Thoracic aorta (tissue), 2 donors: ENCODE measurements around the gene MYRIP. TPM values are rescaled to one million over a fixed set of nuclear protein-coding genes. Genes with fewer than 3 reads are reported as not detected.

ENCODE experiments used
- ATAC-seq: fragments of 150-250 bp; one replicate; pipeline ENCODE4 v1.8.0; 2017; ENCODE audit warnings: low read depth; ENCODE audit not compliant: insufficient number of reproducible peaks, low FRiP score
- DNase-seq: peaks from one replicate; pipeline ENCODE4 v3.0.0-alpha.2; 2020; ENCODE audit warnings: low spot score
- H3K27ac ChIP-seq, 2 donors: fragments of 200-600 bp; sonication (generic); 1 replicate in 1 of 2; 2 replicates in 1 of 2; pipeline ENCODE4 v1.5.1; 2016; ENCODE audit warnings: mild to moderate bottlenecking in 2 of 2, moderate library complexity in 2 of 2
- H3K27me3 ChIP-seq: fragments of 200-600 bp; sonication (generic); replicated peaks from 2 replicates; pipeline ENCODE4 v1.6.0; 2016; ENCODE audit warnings: mild to moderate bottlenecking; ENCODE audit not compliant: insufficient read depth
- H3K36me3 ChIP-seq: fragments of 200-600 bp; sonication (generic); one replicate; pipeline ENCODE4 v1.5.1; 2016
- H3K4me1 ChIP-seq, 2 donors: fragments of 200-600 bp; sonication (generic); 1 replicate in 1 of 2; 2 replicates in 1 of 2; pipeline versions ENCODE4 v1.5.1 to v1.6.0; 2016; ENCODE audit warnings: low read depth in 2 of 2, mild to moderate bottlenecking in 1 of 2; ENCODE audit not compliant: control insufficient read depth in 1 of 2
- H3K4me3 ChIP-seq: fragments of 200-600 bp; sonication (generic); 2 replicates; pipeline ENCODE4 v1.5.1; 2016; ENCODE audit warnings: mild to moderate bottlenecking
- H3K9me3 ChIP-seq: fragments of 200-600 bp; sonication (generic); 2 replicates; pipeline ENCODE4 v1.5.1; 2016
- total RNA-seq, 2 donors: library from RNA; depleted of rRNA; stranded (reverse); fragments of >200 nt; gene quantifications; one replicate each; pipeline versions ENCODE4 v1.1.0 to v1.2.3, GENCODE V29; 2016
- TF ChIP-seq, protein P1 (sequence below): fragments of 200-600 bp; sonication (generic); IDR thresholded peaks from one replicate; pipeline ENCODE4 v1.5.1; 2019; ENCODE audit warnings: antibody characterized with exemption

MYRIP gene
- total RNA-seq, 2 donors from 2014 or later = 1.5 to 5.1 TPM

DNA sequence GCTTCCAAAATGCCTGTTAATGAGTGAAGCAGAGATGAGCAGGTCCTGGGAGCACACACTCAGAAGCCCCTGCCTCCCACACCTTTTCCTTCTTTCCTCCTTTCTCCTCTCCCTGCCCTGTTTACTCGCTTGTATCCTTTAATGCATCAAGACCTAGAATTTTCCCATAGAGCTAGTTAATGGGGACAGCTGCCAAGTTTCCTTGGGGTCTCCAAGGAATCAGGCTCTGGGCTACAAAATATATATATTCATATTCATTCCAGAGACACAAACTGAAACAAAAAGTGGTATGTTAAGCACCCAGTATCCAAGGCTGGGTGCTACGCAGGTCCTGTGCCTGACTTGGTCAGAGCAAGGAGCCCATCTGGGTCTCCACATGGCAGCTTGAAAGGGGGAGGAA, 235.6 kb downstream of the MYRIP start:
- DNase-seq (no peak), ATAC-seq (no peak)
- no peak overlapping the region for H3K27ac ChIP-seq
- no peaks in the 10 kb centered on the region for H3K27me3 ChIP-seq
- no peaks in the 10 kb centered on the region for H3K4me1 ChIP-seq
- TF ChIP-seq, protein P1, sequence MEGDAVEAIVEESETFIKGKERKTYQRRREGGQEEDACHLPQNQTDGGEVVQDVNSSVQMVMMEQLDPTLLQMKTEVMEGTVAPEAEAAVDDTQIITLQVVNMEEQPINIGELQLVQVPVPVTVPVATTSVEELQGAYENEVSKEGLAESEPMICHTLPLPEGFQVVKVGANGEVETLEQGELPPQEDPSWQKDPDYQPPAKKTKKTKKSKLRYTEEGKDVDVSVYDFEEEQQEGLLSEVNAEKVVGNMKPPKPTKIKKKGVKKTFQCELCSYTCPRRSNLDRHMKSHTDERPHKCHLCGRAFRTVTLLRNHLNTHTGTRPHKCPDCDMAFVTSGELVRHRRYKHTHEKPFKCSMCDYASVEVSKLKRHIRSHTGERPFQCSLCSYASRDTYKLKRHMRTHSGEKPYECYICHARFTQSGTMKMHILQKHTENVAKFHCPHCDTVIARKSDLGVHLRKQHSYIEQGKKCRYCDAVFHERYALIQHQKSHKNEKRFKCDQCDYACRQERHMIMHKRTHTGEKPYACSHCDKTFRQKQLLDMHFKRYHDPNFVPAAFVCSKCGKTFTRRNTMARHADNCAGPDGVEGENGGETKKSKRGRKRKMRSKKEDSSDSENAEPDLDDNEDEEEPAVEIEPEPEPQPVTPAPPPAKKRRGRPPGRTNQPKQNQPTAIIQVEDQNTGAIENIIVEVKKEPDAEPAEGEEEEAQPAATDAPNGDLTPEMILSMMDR = no peak
- no peak overlapping the region for H3K4me3 ChIP-seq
- no peaks in the 10 kb centered on the region for H3K36me3 ChIP-seq
- peaks cover 2% of the 10 kb centered on the region for H3K9me3 ChIP-seq

DNA sequence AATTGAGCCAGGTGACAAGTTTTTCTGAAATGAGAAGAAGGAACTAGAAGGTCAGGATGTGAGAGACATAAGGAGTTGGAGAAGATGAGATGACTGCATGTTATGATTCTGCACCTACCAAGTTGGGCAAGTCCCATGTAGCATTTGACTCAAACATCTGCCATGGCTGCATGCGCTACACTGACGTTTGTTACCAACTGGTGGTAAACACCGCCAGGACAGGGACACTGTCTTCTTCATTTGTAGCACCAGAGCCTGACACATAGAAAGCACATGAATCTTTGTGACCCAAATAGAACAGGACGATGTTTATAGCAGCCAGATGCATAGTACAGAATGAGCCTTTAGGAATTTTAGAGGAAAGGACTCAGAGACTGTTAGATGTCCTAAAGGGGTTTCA, 236.7 kb downstream of the MYRIP start:
- Histone ChIP-seq H3K27me3 (no peaks in the 10 kb centered on the region), H3K4me1 (no peaks in the 10 kb centered on the region), H3K27ac (no peak overlapping the region), H3K4me3 (no peak overlapping the region), H3K36me3 (no peaks in the 10 kb centered on the region), H3K9me3 (peaks cover 10% of the 10 kb centered on the region)
- DNase-seq (no peak), ATAC-seq (no peak)
- TF ChIP-seq, protein P1 = no peak

DNA sequence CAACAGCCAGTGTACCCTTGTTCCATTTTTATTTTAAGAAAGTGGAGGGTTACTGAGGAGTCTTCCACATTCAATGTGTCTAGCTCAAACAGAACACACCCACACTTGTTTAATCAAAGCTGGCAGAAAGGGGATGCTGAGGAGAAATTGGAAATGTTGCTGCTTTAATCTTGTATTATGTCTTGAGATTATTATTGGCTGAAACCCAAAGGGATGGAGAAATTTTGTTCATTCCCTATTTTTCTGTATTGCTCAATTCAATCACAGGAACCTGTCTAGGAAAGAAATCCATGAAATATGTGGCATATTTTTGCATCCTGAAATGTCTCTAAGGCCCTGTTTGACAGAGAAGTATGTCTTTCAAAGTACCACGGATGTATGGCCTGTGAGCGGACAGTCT, 238.0 kb downstream of the MYRIP start:
- DNase-seq (no peak), ATAC-seq (no peak)
- Histone ChIP-seq H3K27ac (no peak overlapping the region), H3K27me3 (no peaks in the 10 kb centered on the region), H3K4me3 (no peak overlapping the region), H3K36me3 (no peaks in the 10 kb centered on the region), H3K4me1 (no peaks in the 10 kb centered on the region), H3K9me3 (peaks cover 10% of the 10 kb centered on the region)
- TF ChIP-seq, protein P1 = no peak

DNA sequence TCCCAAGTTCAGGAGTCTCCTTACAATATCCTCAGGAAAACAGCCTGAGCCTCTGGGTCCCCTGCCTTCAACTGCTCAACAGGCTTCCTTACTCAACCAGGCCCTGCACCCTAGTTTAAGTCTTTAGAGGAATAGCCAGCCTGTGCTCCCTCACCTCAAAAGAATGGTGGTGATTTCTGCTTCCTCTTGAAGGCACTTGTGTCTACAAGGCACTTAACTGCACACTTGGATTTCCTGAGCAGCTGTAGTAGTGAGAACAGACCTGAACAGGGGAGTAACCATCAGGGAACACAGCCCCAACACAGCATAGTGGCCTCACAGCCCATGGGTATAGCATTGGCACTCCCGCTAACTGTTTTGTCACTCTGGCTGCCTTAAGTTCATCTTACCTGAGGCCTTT, 244.3 kb downstream of the MYRIP start:
- peaks cover 0 to 22% of the 10 kb centered on the region in 2 donors for H3K4me1 ChIP-seq
- no peak overlapping the region for H3K27ac ChIP-seq
- no peaks in the 10 kb centered on the region for H3K27me3 ChIP-seq
- H3K9me3 ChIP-seq = peaks cover 10% of the 10 kb centered on the region
- DNase-seq (no peak), ATAC-seq (no peak)
- TF ChIP-seq, protein P1 = no peak
- no peak overlapping the region for H3K4me3 ChIP-seq
- H3K36me3 ChIP-seq = no peaks in the 10 kb centered on the region

DNA sequence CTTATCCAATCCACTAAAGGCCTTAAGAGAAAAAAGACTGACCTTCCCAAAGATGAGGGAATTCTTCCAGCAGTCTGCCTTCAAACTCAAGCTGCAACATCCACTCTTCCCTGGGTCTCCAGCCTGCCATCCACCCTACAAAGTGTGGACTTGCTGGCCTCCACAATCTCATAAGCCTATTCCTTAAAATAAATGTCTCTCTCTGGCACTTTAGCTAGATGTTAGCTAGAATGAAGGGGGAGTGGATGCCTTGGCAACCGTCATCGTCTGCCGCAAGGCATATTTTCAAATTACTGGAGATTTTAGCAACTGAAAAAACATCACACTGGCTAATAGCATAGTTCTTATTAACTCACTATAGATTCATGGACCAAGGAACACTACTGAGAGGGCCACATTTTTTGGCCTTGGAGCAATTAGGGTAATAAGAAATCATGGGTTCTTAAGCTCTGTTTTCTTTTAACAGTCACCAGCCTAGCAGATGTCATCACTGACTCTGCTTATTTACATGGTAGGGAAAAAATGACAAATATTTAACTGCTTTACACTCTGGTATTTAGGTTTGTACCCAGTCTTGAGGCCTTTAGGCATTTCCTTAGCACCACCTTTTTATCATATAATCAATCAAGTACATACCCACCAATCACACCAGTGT, 245.3 kb downstream of the MYRIP start:
- TF ChIP-seq, protein P1 = no peak
- no peak for ATAC-seq

More for the DNA sequence above, 245.3 kb downstream of the MYRIP start:
- Histone ChIP-seq H3K4me1 (peaks cover 0 to 22% of the 10 kb centered on the region in 2 donors), H3K36me3 (no peaks in the 10 kb centered on the region), H3K27me3 (no peaks in the 10 kb centered on the region), H3K27ac (peak overlapping the region in 1 of 2 donors; percentile 62), H3K4me3 (no peak overlapping the region), H3K9me3 (peaks cover 10% of the 10 kb centered on the region)
- no peak for DNase-seq
